Adrenal gland (tissue), 5 donors: ENCODE measurements around the gene NCDN.

ENCODE experiments used
- POLR2A ChIP-seq, 2 donors: fragments of 450-650 bp; IDR thresholded peaks; one replicate each; pipeline ENCODE4 v1.6.1; 2017; ENCODE audit warnings: antibody characterized with exemption in 2 of 2, mild to moderate bottlenecking in 2 of 2, moderate library complexity in 1 of 2
- TF ChIP-seq, protein P1 (sequence below), 6 experiments: fragments of 450-650 bp in 4 of 6; fragments of 200-600 bp in 2 of 6; sonication (generic) in 1 of 6; IDR thresholded peaks; 1 replicate in 5 of 6; 2 replicates in 1 of 6; pipeline versions ENCODE4 v1.5.1 to v1.8.0; 2016 to 2021; ENCODE audit warnings: antibody characterized with exemption in 6 of 6, mild to moderate bottlenecking in 2 of 6, moderate library complexity in 1 of 6
- donor health status: DM: no; HTN: no; CAD: no.

DNA sequence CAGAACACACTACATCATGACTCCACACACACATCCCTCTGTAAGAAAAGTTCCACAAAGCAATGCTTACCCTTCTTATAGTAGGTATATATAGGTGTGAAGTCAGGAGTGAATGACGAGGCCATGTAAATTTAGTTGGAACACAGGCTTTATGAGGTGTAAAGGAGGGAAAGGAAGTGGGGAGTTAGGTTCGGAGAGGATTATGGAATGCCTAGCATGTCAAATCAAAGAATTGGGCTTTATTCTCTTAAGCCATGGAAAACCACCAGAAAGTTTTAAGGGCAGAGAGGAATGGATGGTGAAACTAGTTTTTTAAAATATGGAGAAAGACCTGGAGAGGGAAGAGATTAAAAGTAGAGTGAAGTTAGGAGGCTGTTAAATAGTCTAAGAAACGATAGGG lies 41.8 kb downstream of the NCDN start:
- TF ChIP-seq POLR2A (IDR thresholded peaks at IDR 0.05): no peak
- TF ChIP-seq, protein P1, sequence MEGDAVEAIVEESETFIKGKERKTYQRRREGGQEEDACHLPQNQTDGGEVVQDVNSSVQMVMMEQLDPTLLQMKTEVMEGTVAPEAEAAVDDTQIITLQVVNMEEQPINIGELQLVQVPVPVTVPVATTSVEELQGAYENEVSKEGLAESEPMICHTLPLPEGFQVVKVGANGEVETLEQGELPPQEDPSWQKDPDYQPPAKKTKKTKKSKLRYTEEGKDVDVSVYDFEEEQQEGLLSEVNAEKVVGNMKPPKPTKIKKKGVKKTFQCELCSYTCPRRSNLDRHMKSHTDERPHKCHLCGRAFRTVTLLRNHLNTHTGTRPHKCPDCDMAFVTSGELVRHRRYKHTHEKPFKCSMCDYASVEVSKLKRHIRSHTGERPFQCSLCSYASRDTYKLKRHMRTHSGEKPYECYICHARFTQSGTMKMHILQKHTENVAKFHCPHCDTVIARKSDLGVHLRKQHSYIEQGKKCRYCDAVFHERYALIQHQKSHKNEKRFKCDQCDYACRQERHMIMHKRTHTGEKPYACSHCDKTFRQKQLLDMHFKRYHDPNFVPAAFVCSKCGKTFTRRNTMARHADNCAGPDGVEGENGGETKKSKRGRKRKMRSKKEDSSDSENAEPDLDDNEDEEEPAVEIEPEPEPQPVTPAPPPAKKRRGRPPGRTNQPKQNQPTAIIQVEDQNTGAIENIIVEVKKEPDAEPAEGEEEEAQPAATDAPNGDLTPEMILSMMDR (IDR thresholded peaks at IDR 0.05): no peak
